Measurements from ENCODE around the gene LBR.

DNA sequence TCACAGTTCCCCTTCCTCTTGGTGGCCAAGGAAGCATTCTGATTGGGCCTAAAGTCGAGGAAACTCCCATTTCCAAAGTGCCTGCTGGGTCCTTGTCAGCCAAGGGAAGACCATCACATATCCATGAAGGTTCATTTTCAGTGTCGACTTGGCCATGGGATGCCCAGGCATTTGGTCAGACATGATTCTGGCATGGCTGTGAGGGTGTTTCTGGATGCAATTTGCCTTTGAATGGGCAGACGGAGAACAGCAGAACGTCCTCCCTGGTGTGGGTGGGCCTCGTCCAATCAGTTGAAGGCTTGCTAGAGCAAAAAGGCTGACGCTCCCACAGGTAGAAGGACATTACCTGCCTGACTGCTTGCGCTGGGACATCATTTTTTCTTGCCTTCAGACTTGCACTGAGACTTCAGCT is 48.3 kb upstream of the LBR start:
- TF ChIP-seq, protein P1, sequence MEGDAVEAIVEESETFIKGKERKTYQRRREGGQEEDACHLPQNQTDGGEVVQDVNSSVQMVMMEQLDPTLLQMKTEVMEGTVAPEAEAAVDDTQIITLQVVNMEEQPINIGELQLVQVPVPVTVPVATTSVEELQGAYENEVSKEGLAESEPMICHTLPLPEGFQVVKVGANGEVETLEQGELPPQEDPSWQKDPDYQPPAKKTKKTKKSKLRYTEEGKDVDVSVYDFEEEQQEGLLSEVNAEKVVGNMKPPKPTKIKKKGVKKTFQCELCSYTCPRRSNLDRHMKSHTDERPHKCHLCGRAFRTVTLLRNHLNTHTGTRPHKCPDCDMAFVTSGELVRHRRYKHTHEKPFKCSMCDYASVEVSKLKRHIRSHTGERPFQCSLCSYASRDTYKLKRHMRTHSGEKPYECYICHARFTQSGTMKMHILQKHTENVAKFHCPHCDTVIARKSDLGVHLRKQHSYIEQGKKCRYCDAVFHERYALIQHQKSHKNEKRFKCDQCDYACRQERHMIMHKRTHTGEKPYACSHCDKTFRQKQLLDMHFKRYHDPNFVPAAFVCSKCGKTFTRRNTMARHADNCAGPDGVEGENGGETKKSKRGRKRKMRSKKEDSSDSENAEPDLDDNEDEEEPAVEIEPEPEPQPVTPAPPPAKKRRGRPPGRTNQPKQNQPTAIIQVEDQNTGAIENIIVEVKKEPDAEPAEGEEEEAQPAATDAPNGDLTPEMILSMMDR (IDR thresholded peaks at IDR 0.05), result no peak
- no peak for TF ChIP-seq POLR2A (IDR thresholded peaks at IDR 0.05; ENCODE audit: low read depth)
- TF ChIP-seq POLR2AphosphoS5 (IDR thresholded peaks at IDR 0.05), result no peak

All from esophagus muscularis mucosa (tissue), 3 donors.